Mucosa of descending colon (tissue), 3 donors: ENCODE data around the gene SCIN. TPM values are rescaled to one million over a fixed set of nuclear protein-coding genes. Genes with fewer than 3 reads are reported as not detected.
A peak's percentile ranks its signal among the peaks of the same experiment; 100 is the strongest.
"Not testable (repeated sequence)": the region's sequence is repeated elsewhere in the genome, so short reads cannot be mapped to it uniquely, and the experiment has no call there.

Source experiments
- ATAC-seq: fragments of 200-7000 bp; cut with Tn5 transposase; one replicate; pipeline ENCODE4 v1.9.1; 2020; ENCODE audit warnings: mild to moderate bottlenecking, moderate library complexity
- DNase-seq, 3 donors: peaks; one replicate each; pipeline ENCODE4 v3.0.0-alpha.2; 2020
- H3K36me3 ChIP-seq: fragments of 200-600 bp; one replicate; pipeline ENCODE4 v1.8.0; 2021; ENCODE audit warnings: low read depth, mild to moderate bottlenecking
- H3K4me1 ChIP-seq: fragments of 200-600 bp; one replicate; pipeline ENCODE4 v1.8.0; 2021; ENCODE audit warnings: low read depth, mild to moderate bottlenecking
- H3K4me3 ChIP-seq: fragments of 200-600 bp; one replicate; pipeline ENCODE4 v1.8.0; 2021; ENCODE audit warnings: mild to moderate bottlenecking
- H3K9me3 ChIP-seq: fragments of 200-600 bp; one replicate; pipeline ENCODE4 v1.8.0; 2021; ENCODE audit warnings: mild to moderate bottlenecking
- CTCF ChIP-seq: fragments of 200-600 bp; IDR thresholded peaks from one replicate; pipeline ENCODE4 v1.8.0; 2022; ENCODE audit warnings: antibody characterized with exemption, mild to moderate bottlenecking
- intact Hi-C, 2 donors: fragments of 100-400 bp; cut with DNase I in 1 of 2; cut with micrococcal nuclease in 1 of 2; formaldehyde crosslinking; loops; one replicate each; pipeline versions ENCODE4 v1.11.0 to v1.11.1; 2022; cut with DNase I, micrococcal nuclease
- total RNA-seq, 3 donors: library from RNA; stranded (reverse); fragmentation: NEBNext Ultra II Directional in 2 of 3; extraction: Animal tissue kit (Norgen Biotek cat#: 25700) in 2 of 3; gene quantifications; one replicate each; pipeline versions ENCODE4 v1.2.1 to v1.2.4, GENCODE V29; 2021 to 2023
- donor health status: DM: no; HTN: no; CAD: no; lungs with moderate emphysema.
- donor health status: DM: no; HTN: no; CAD: no.
- donor health status: DM: no; HTN: yes; CAD: no.

SCIN gene
- total RNA-seq, 3 donors from 2014 or later: 25.1 to 86.6 (median 77.1) TPM

DNA sequence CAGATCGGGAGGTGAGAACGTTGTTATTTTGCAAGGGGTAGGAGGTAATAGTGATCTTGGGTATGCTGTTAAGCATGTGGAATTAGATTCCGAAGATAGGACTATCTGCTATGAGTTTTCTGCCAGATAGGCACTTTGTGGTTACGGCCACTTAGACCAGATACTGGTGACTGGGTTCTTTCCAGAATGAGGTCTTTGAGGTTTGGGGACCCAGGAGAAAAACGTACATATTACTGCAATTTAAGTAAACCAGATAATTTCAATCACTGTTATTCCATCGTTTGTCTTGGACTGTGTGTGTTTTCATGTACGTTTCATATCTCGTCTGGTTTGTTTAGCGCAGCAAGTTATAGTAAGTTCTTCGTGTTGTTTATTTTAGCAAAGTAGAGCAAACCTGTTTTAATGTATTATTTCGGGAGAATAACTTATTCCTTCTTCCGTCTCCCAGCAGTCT, 117.2 kb downstream of the SCIN start:
- no peak for DNase-seq
- H3K4me3 ChIP-seq: peak overlapping the region; percentile 60
- no peaks in the 10 kb centered on the region for H3K9me3 ChIP-seq
- H3K4me1 ChIP-seq: no peaks in the 10 kb centered on the region
- ATAC-seq: no peak
- H3K36me3 ChIP-seq: no peaks in the 10 kb centered on the region
- no peak for TF ChIP-seq CTCF
- intact Hi-C loops: no loop called here

- H3K9me3 ChIP-seq, H3K4me1 ChIP-seq, H3K36me3 ChIP-seq, intact Hi-C loops, DNase-seq, H3K4me3 ChIP-seq, ATAC-seq: not testable (repeated sequence)
These were observed 118.1 kb downstream of the SCIN start for GRCh38 chr7:12688485-12689170.

DNA sequence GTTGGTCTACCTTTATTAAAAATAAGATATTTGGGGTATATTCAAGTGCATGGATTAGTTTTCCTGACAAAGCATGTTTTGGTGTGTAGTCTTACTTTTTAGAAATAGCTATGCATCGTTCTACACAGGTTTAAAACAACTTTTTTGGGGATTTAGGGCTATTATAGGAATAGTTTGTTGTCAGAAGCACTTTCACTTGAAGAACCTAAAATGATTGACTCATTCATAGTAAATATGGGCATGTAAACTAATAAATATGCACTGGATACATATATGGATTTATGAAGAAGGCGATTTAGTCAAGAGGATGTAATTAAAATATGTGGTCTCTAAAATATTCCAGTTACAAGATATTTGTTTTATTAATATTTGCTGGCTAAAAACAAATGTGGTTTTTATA, 118.9 kb downstream of the SCIN start:
- intact Hi-C loops: no loop called here
- no peak for TF ChIP-seq CTCF
- ATAC-seq: no peak
- DNase-seq: no peak
- Histone ChIP-seq H3K36me3 (no peaks in the 10 kb centered on the region), H3K4me3 (no peak overlapping the region), H3K4me1 (no peaks in the 10 kb centered on the region), H3K9me3 (no peaks in the 10 kb centered on the region)

DNA sequence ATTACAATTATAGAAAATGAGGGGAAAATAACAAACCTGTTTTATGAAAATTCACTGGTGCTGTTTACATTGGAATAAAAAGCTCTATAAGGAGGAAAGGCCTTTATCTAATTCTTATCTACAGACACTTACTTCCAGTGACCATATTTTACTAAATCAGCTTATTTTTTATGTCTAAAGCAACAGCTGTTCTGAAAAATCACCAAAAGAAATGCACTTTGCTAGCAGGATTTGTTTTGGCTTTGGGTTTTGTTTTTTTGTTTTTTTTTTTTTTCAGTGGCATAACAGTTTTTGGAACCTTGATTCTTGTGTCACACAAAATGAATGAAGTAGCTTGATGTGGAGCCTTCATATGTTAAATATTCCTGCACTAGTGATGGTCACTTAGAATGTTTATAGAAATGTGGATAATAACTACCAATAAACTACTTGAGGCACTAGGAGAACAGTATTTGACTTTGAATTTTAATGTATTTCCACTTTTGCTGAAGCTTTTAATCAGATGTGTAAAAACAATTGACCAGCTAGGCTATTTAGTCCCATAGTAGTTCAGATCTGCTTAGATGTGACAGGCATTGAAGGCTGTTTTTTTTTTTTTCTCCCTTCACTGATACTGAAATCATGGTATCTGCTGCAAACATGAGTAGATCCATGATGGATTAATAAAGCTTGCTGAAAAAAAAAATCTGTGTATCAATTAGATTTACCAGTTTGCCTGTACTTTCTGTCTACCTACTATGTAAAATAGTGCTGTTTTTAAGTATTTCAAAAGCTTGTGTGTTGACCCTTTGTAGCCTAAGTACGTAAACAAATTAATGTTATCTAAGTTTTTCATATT, 119.7 kb downstream of the SCIN start:
- intact Hi-C loops: no loop called here
- no peak for TF ChIP-seq CTCF
- Histone ChIP-seq H3K36me3 (no peaks in the 10 kb centered on the region), H3K4me1 (no peaks in the 10 kb centered on the region), H3K4me3 (no peak overlapping the region), H3K9me3 (no peaks in the 10 kb centered on the region)
- ATAC-seq (no peak), DNase-seq (no peak)

GRCh38 chr7:12691388-12691787, 120.9 kb downstream of the SCIN start:
- DNase-seq, intact Hi-C loops, H3K4me3 ChIP-seq, H3K36me3 ChIP-seq, ATAC-seq, H3K4me1 ChIP-seq, H3K9me3 ChIP-seq: not testable (repeated sequence)

- no peaks in the 10 kb centered on the region for H3K36me3 ChIP-seq
- TF ChIP-seq CTCF: no peak
- DNase-seq (no peak), ATAC-seq (no peak)
- H3K9me3 ChIP-seq: no peaks in the 10 kb centered on the region
- no peaks in the 10 kb centered on the region for H3K4me1 ChIP-seq
- intact Hi-C loops: no loop called here
- H3K4me3 ChIP-seq: no peak overlapping the region
These were observed 121.5 kb downstream of the SCIN start for GRCh38 chr7:12692035-12692434.
